Endothelial cell of umbilical vein (primary cell): Measurements from ENCODE around the gene PALM. TPM values are rescaled to one million over a fixed set of nuclear protein-coding genes. Genes with fewer than 3 reads are reported as not detected.

Experiments used
- BruUV-seq: library from RNA; stranded (reverse); fragments of 400-500 nt; replicated peaks from 2 replicates; lab custom pipeline; 2021; lab: Mats Ljungman, UMichigan
- CTCF ChIA-PET: fragments of 300-600, 350-600 bp; sonication (Branson Sonifier 250); formaldehyde crosslinking; loops from one replicate; lab custom pipeline; 2021; ENCODE audit warnings: antibody characterized with exemption, inconsistent platforms; lab: Charles Lee
- POLR2A ChIA-PET: fragments of 300-600, 350-600 bp; sonication (Branson Sonifier 250); formaldehyde crosslinking; loops from one replicate; lab custom pipeline; 2021; ENCODE audit warnings: antibody characterized with exemption, inconsistent platforms; lab: Charles Lee
- DNase-seq: peaks from one replicate; pipeline ENCODE4 v3.0.0-alpha.2; 2011; ENCODE audit warnings: low read depth, low spot score
- FAIRE-seq: peaks from 2 replicates; lab custom pipeline; 2011; peaks lifted over from hg19 to GRCh38; lab: Jason Lieb, UNC
- H2AFZ ChIP-seq: 2 replicates; pipeline ENCODE4 v1.6.0; 2012; ENCODE audit warnings: low read depth, low read length, control low read depth, inconsistent platforms
- H3K27ac ChIP-seq: 2 replicates; pipeline ENCODE4 v1.5.1; 2011; ENCODE audit warnings: low read depth, mild to moderate bottlenecking, control low read depth, low read length, moderate library complexity; ENCODE audit not compliant: insufficient read depth
- H3K27me3 ChIP-seq, 2 experiments: 2 replicates each; pipeline versions ENCODE4 v1.6.0 to v1.6.1; 2011; ENCODE audit warnings: low read length in 2 of 2, mixed read lengths in 1 of 2; ENCODE audit not compliant: control insufficient read depth in 2 of 2, insufficient read depth in 2 of 2
- H3K36me3 ChIP-seq, 2 experiments: 2 replicates in 1 of 2; 3 replicates in 1 of 2; pipeline ENCODE4 v1.5.1; 2011; ENCODE audit warnings: low read length in 2 of 2, mild to moderate bottlenecking in 1 of 2, moderate library complexity in 1 of 2; ENCODE audit not compliant: control insufficient read depth in 2 of 2, insufficient read depth in 2 of 2; ENCODE audit errors: extremely low read depth in 1 of 2
- H3K4me1 ChIP-seq: 3 replicates; pipeline ENCODE4 v1.5.1; 2011; ENCODE audit warnings: mild to moderate bottlenecking, low read length; ENCODE audit not compliant: control insufficient read depth, insufficient read depth; ENCODE audit errors: extremely low read depth
- H3K4me2 ChIP-seq: 2 replicates; pipeline ENCODE4 v1.6.1; 2011; ENCODE audit warnings: low read length, control low read depth, mixed read lengths; ENCODE audit not compliant: insufficient read depth
- H3K4me3 ChIP-seq, 3 experiments: fragments of 200-600 bp in 1 of 3; sonication (generic), shearing (Covaris generic) in 1 of 3; replicated peaks in 1 of 3; 2 replicates each; pipeline ENCODE4 v1.5.1; 2011 to 2016; ENCODE audit warnings: control low read depth in 3 of 3, low read length in 3 of 3, mild to moderate bottlenecking in 2 of 3, inconsistent platforms in 1 of 3, low read depth in 1 of 3, moderate library complexity in 1 of 3; ENCODE audit not compliant: insufficient read depth in 1 of 3
- H3K79me2 ChIP-seq: 2 replicates; pipeline ENCODE4 v1.6.0; 2012; ENCODE audit warnings: low read length, inconsistent platforms; ENCODE audit not compliant: control insufficient read depth, insufficient read depth
- H3K9ac ChIP-seq: replicated peaks from 2 replicates; pipeline ENCODE3; 2011; ENCODE audit warnings: low read length, control low read depth; ENCODE audit not compliant: insufficient read depth; ENCODE audit errors: extremely low read depth
- H3K9me1 ChIP-seq: replicated peaks from 3 replicates; pipeline ENCODE4 v1.6.0; 2011; ENCODE audit warnings: mild to moderate bottlenecking, low read length; ENCODE audit not compliant: control insufficient read depth, insufficient read depth; ENCODE audit errors: extremely low read depth
- H3K9me3 ChIP-seq: replicated peaks from 2 replicates; pipeline ENCODE4 v1.5.1; 2012; ENCODE audit warnings: low read length, inconsistent platforms; ENCODE audit not compliant: control insufficient read depth, insufficient read depth
- H4K20me1 ChIP-seq: replicated peaks from 2 replicates; pipeline ENCODE3; 2011; ENCODE audit warnings: mild to moderate bottlenecking, low read length; ENCODE audit not compliant: control insufficient read depth, insufficient read depth; ENCODE audit errors: extremely low read depth
- CTCF ChIP-seq, 2 donors: IDR thresholded peaks; 1 replicate in 1 of 2; 2 replicates in 1 of 2; pipeline ENCODE4 v1.5.1; 2011; ENCODE audit warnings: low read length in 2 of 2, mild to moderate bottlenecking in 2 of 2, moderate library complexity in 2 of 2, control low read depth in 1 of 2, inconsistent platforms in 1 of 2, low read depth in 1 of 2; ENCODE audit not compliant: insufficient read depth in 1 of 2; ENCODE audit errors: extremely low read depth in 1 of 2
- EZH2 ChIP-seq: IDR thresholded peaks from 2 replicates; pipeline ENCODE4 v1.6.1; 2012; ENCODE audit warnings: borderline replicate concordance, low read depth, mild to moderate bottlenecking, moderate library complexity, low read length, inconsistent platforms; ENCODE audit not compliant: severe bottlenecking
- FOS ChIP-seq: IDR thresholded peaks from 2 replicates; pipeline ENCODE4 v1.6.1; 2011; ENCODE audit warnings: mild to moderate bottlenecking, low read length, moderate library complexity, borderline replicate concordance; ENCODE audit not compliant: insufficient read depth
- GATA2 ChIP-seq: IDR thresholded peaks from 2 replicates; pipeline ENCODE4 v1.7.0; 2011; ENCODE audit warnings: low read depth, mild to moderate bottlenecking, moderate library complexity, mixed read lengths, low read length; ENCODE audit not compliant: insufficient read length, insufficient read depth
- JUN ChIP-seq: IDR thresholded peaks from 2 replicates; pipeline ENCODE4 v1.6.1; 2011; ENCODE audit warnings: borderline replicate concordance, low read depth; ENCODE audit not compliant: insufficient read length, insufficient read depth
- MAX ChIP-seq: IDR thresholded peaks from 2 replicates; pipeline ENCODE4 v1.6.1; 2011; ENCODE audit not compliant: insufficient read depth, insufficient read length
- MYC ChIP-seq: IDR thresholded peaks from one replicate; pipeline ENCODE4 v1.6.1; 2011; ENCODE audit warnings: mild to moderate bottlenecking, low read depth, low read length
- POLR2A ChIP-seq: IDR thresholded peaks from 2 replicates; pipeline ENCODE4 v1.6.1; 2012; ENCODE audit warnings: low read depth, mild to moderate bottlenecking, control low read depth, low read length
- POLR2AphosphoS5 ChIP-seq: IDR thresholded peaks from 2 replicates; pipeline ENCODE4 v1.6.1; 2012; ENCODE audit warnings: low read depth, mild to moderate bottlenecking, control low read depth, low read length, moderate library complexity; ENCODE audit not compliant: insufficient read depth
- dilution Hi-C: fragments of 300-500 bp; cut with MboI; formaldehyde crosslinking; loops from one replicate; pipeline ENCODE4 v1.15.0; 2019; ENCODE audit warnings: low sequenced_read_pairs; ENCODE audit not compliant: extremely low pct_ligation_motif_present
- intact Hi-C: fragments of 100-400 bp; cut with micrococcal nuclease; formaldehyde crosslinking; loops from one replicate; pipeline ENCODE4 v1.10.0; 2022
- polyA plus RNA-seq, 4 experiments: library from polyadenylated mRNA; depleted of rRNA in 3 of 4; stranded (reverse) in 3 of 4; unstranded in 1 of 4; fragments of >200 nt; gene quantifications; 2 replicates each; pipeline versions ENCODE4 v1.2.1 to v1.2.3, GENCODE V29; 2011 to 2012; ENCODE audit warnings: missing spikeins in 1 of 4
- total RNA-seq: library from RNA; stranded (reverse); gene quantifications from 2 replicates; pipeline ENCODE4 v1.2.3, GENCODE V29; 2021

Gene PALM
- total and polyA plus RNA-seq, 2 donors (not counting 3 experiments of a cell fraction or from before 2014, with no cell fraction given) = 3.9 to 31.8 TPM

- no peaks in the 10 kb centered on the region for H3K79me2 ChIP-seq
- ChIA-PET POLR2A (no interaction called here), CTCF (no interaction called here)
- no peaks in the 10 kb centered on the region for H3K4me1 ChIP-seq
- no peak overlapping the region for H3K9ac ChIP-seq
- no peaks in the 10 kb centered on the region for H3K36me3 ChIP-seq
- intact Hi-C loops = no loop called here
- BruUV-seq = no TSS peak
- no peak overlapping the region for H3K4me2 ChIP-seq
- no peak overlapping the region for H3K27ac ChIP-seq
- no peaks in the 10 kb centered on the region for H3K9me3 ChIP-seq
- H3K4me3 ChIP-seq = no peak overlapping the region
- TF ChIP-seq POLR2AphosphoS5 = no peak
- no peak for TF ChIP-seq POLR2A
- no peak for TF ChIP-seq JUN
- TF ChIP-seq MAX = no peak
- TF ChIP-seq EZH2 = no peak
- no peak for TF ChIP-seq MYC
- no peak for TF ChIP-seq FOS
- no peak for TF ChIP-seq CTCF (IDR thresholded peaks at IDR 0.05; ENCODE audit: extremely low read depth in 1 of 2, insufficient read depth in 1 of 2, low read depth in 1 of 2, low read length in 2 of 2)
- TF ChIP-seq GATA2 = no peak
- H3K9me1 ChIP-seq = no peaks in the 10 kb centered on the region
- H2AFZ ChIP-seq = no peak overlapping the region
- no peaks in the 10 kb centered on the region for H3K27me3 ChIP-seq
- no peak for FAIRE-seq
- dilution Hi-C loops = no loop called here
- H4K20me1 ChIP-seq = no peaks in the 10 kb centered on the region
- DNase-seq = no peak
These were observed 18.5 kb upstream of the PALM start for GRCh38 chr19:690203-690602.
